HG02678 (cell line): Measurements from ENCODE around the gene ELOVL6.

Source experiments
- ATAC-seq: cut with Tn5 transposase; IDR thresholded peaks from one replicate; pipeline ENCODE4 v1.9.1; 2021; ENCODE audit warnings: mild to moderate bottlenecking, moderate library complexity; ENCODE audit not compliant: unreplicated experiment

ELOVL6 gene

DNA sequence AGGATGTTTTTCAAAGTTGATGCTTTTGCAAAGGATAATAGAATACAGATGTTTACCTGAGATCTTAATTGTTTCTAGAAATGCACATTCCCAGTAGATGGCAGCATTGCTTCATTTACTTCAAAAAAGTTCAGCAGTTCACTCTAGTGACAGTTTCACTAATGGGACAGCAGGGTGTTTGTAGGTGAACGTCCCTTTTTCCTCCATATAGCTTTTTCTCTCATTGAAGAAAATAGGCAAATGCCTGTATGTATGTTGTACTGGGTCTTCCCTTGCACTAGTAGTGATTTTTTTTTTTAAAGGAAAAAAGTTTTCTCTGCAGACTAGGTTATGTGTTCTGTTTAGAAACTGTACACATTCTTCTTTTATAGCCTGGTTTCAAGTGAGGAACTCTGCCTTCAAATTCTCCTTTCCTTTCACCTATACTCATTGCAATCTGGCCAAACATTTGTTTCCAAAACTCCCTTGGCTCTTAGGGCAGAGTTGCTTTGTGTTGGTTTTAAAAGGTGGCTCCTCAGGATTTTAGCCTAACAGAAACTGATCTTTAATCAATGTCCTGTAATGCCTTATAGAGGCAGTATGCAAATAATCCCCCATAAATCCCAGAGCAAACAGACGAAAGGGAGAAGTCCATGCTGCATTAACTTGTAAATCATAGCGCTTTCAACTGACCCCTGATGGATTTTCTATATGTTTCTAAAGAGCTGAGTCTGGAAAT lies 199.4 kb downstream of the ELOVL6 start:
- ATAC-seq = peak; percentile 41

DNA sequence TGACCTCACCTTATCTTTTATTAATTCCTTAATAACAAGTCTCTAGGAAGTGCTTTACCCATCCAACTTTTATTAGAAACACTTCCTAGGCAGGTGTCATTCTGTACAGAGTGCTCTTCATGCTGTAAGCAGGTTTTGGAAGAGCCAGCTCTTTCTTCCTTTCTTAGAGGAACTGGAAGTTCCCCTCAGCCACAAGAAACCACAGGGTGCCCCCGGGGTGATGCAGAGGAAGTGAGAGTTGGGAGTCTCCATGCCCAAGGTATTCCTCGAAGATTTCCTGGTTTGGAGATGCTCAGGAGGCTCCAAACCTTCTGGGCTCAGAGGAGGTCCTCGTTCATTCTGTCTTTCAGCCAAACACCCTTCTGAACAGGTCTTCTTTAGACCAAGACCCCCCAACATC lies 201.9 kb downstream of the ELOVL6 start:
- ATAC-seq = no peak
